Skeletal muscle cell (primary cell): ENCODE measurements around the gene LRP8.

Source experiments
- DNase-seq: peaks from one replicate; pipeline ENCODE4 v3.0.0-alpha.2; 2010; ENCODE audit warnings: low read depth
- H3K4me3 ChIP-seq: 2 replicates; pipeline ENCODE4 v1.5.1; 2011; ENCODE audit warnings: low read depth, mild to moderate bottlenecking, control low read depth, low read length, moderate library complexity

The LRP8 gene

GRCh38 chr1:53362270-53362669 is 34.4 kb upstream of the LRP8 start:
- no peak overlapping the region for H3K4me3 ChIP-seq
- no peak for DNase-seq

GRCh38 chr1:53361541-53361961 is 33.7 kb upstream of the LRP8 start:
- no peak for DNase-seq
- no peak overlapping the region for H3K4me3 ChIP-seq

GRCh38 chr1:53359934-53360276 is 32.0 kb upstream of the LRP8 start:
- DNase-seq, result no peak
- H3K4me3 ChIP-seq, result no peak overlapping the region

GRCh38 chr1:53359225-53359933 is 31.5 kb upstream of the LRP8 start:
- no peak for DNase-seq
- H3K4me3 ChIP-seq, result no peak overlapping the region

- H3K4me3 ChIP-seq, result no peak overlapping the region
Measured at GRCh38 chr1:53356637-53357036, 28.8 kb upstream of the LRP8 start.

GRCh38 chr1:53354119-53354518 is 26.2 kb upstream of the LRP8 start:
- no peak overlapping the region for H3K4me3 ChIP-seq
- DNase-seq, result no peak

More at GRCh38 chr1:53356637-53357036, 28.8 kb upstream of the LRP8 start:
- DNase-seq, result no peak

- no peak overlapping the region for H3K4me3 ChIP-seq
- no peak for DNase-seq
Measured at GRCh38 chr1:53352561-53352960, 24.7 kb upstream of the LRP8 start.

- H3K4me3 ChIP-seq, result no peak overlapping the region
- DNase-seq, result no peak
Measured at GRCh38 chr1:53350853-53351767, 23.2 kb upstream of the LRP8 start.

GRCh38 chr1:53349968-53350852 is 22.3 kb upstream of the LRP8 start:
- DNase-seq, result no peak
- H3K4me3 ChIP-seq, result no peak overlapping the region

GRCh38 chr1:53349369-53349835 is 21.5 kb upstream of the LRP8 start:
- no peak overlapping the region for H3K4me3 ChIP-seq
- DNase-seq, result no peak

- H3K4me3 ChIP-seq, result no peak overlapping the region
- DNase-seq, result no peak
Measured at GRCh38 chr1:53348486-53349368, 20.9 kb upstream of the LRP8 start.

- no peak overlapping the region for H3K4me3 ChIP-seq
- DNase-seq, result no peak
Measured at GRCh38 chr1:53346814-53347176, 18.9 kb upstream of the LRP8 start.

GRCh38 chr1:53345996-53346813 is 18.3 kb upstream of the LRP8 start:
- no peak for DNase-seq
- no peak overlapping the region for H3K4me3 ChIP-seq

- DNase-seq, result no peak
- H3K4me3 ChIP-seq, result no peak overlapping the region
Measured at GRCh38 chr1:53344921-53345838, 17.3 kb upstream of the LRP8 start.

- DNase-seq, result no peak
- no peak overlapping the region for H3K4me3 ChIP-seq
Measured at GRCh38 chr1:53343831-53344668, 16.2 kb upstream of the LRP8 start.

GRCh38 chr1:53342735-53343470 is 15.0 kb upstream of the LRP8 start:
- DNase-seq, result no peak
- H3K4me3 ChIP-seq, result no peak overlapping the region
